Brain microvascular endothelial cell (primary cell): ENCODE data around the gene SEL1L2.

Experiments
- DNase-seq: peaks from one replicate; pipeline ENCODE4 v3.0.0-alpha.2; 2020
- H3K27ac ChIP-seq: fragments of 250-450 bp; sonication (Bioruptor Pico); 2 replicates; pipeline ENCODE4 v1.5.1; 2020; ENCODE audit warnings: mild to moderate bottlenecking, moderate library complexity
- H3K27me3 ChIP-seq: fragments of 250-450 bp; sonication (Bioruptor Pico); replicated peaks from 2 replicates; pipeline ENCODE4 v1.5.1; 2020; ENCODE audit warnings: mild to moderate bottlenecking
- H3K36me3 ChIP-seq: fragments of 250-450 bp; sonication (Bioruptor Pico); replicated peaks from 2 replicates; pipeline ENCODE4 v1.5.1; 2020; ENCODE audit warnings: mild to moderate bottlenecking
- H3K4me3 ChIP-seq: 2 replicates; pipeline ENCODE4 v1.5.1; 2011; ENCODE audit warnings: low read depth, mild to moderate bottlenecking, control low read depth, low read length, moderate library complexity
- in situ Hi-C: cut with HindIII; loops from 2 replicates; pipeline ENCODE4 v1.10.0; 2017; ENCODE audit warnings: low sequenced_read_pairs, low pct_ligation_motif_present
- TF ChIP-seq, protein P1 (sequence below): IDR thresholded peaks from 2 replicates; pipeline ENCODE4 v1.5.1; 2011; ENCODE audit warnings: low read depth, mild to moderate bottlenecking, moderate library complexity, low read length, control low read depth, inconsistent platforms; ENCODE audit errors: missing control alignments

SEL1L2 gene

DNA sequence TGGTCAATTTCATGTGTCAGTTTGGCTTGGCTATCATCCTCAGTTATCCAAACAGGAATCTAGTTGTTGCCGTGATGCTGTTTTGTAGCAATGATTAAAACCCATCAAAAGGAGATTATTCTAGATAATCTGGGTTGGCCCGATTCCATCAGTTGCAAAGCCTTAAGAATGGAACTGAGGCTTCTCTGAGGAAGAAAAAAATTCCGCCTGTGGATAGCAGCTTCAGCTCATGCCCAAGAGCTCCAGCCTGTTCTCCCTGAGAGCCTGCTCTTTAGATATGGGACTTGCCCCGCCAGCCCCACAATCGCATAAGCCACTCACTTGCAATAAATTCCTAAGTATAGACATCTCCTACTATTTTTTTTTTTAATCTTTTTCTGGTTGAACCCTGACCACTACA is 61.5 kb downstream of the SEL1L2 start:
- no peak overlapping the region for H3K4me3 ChIP-seq
- H3K27me3 ChIP-seq: no peaks in the 10 kb centered on the region
- no peak for DNase-seq
- H3K27ac ChIP-seq: no peak overlapping the region
- in situ Hi-C loops: no loop called here
- TF ChIP-seq, protein P1, sequence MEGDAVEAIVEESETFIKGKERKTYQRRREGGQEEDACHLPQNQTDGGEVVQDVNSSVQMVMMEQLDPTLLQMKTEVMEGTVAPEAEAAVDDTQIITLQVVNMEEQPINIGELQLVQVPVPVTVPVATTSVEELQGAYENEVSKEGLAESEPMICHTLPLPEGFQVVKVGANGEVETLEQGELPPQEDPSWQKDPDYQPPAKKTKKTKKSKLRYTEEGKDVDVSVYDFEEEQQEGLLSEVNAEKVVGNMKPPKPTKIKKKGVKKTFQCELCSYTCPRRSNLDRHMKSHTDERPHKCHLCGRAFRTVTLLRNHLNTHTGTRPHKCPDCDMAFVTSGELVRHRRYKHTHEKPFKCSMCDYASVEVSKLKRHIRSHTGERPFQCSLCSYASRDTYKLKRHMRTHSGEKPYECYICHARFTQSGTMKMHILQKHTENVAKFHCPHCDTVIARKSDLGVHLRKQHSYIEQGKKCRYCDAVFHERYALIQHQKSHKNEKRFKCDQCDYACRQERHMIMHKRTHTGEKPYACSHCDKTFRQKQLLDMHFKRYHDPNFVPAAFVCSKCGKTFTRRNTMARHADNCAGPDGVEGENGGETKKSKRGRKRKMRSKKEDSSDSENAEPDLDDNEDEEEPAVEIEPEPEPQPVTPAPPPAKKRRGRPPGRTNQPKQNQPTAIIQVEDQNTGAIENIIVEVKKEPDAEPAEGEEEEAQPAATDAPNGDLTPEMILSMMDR: no peak
- no peaks in the 10 kb centered on the region for H3K36me3 ChIP-seq

DNA sequence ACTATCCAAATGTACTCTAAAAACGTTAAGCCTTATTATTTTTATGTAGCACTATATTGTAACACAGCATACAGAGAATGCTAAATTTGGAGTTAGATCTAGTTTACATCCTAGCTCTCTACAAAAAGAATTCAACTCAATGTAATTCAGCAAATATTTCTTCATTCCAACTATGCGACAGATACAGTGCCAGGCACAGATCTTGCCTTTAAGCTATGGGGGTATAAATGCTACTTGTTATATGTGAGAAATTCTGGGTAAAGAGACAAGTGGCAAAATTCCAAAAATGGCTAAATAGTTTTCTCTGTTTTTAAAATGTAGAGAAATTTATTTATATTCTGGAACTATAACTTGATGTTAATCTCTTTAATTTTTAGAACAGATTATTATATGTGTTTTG is 63.2 kb downstream of the SEL1L2 start:
- TF ChIP-seq, protein P1: no peak
- no peak overlapping the region for H3K27ac ChIP-seq
- no peak overlapping the region for H3K4me3 ChIP-seq
- no peaks in the 10 kb centered on the region for H3K27me3 ChIP-seq
- in situ Hi-C loops: no loop called here
- no peaks in the 10 kb centered on the region for H3K36me3 ChIP-seq
- DNase-seq: no peak

DNA sequence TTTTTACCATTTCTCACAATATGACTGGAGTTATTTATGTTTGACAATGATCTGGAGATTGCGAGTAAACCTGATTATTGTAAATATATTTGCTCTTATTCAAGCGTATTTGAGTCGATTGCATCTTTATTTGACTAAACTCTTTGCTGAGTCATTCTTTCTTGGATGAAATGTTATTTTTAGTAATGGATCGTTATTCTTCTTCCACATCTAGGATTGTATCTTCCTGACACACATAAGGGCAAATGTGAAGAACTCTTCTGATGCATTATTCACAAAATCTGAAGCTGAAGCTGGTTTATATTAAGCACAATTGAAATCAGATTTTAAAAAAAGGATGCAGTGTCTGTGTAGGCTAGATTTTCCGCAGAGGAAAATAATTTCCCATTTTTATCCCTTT is 68.2 kb downstream of the SEL1L2 start:
- in situ Hi-C loops: no loop called here
- no peaks in the 10 kb centered on the region for H3K36me3 ChIP-seq
- TF ChIP-seq, protein P1: no peak
- DNase-seq: no peak
- H3K4me3 ChIP-seq: no peak overlapping the region
- H3K27me3 ChIP-seq: no peaks in the 10 kb centered on the region
- no peak overlapping the region for H3K27ac ChIP-seq

DNA sequence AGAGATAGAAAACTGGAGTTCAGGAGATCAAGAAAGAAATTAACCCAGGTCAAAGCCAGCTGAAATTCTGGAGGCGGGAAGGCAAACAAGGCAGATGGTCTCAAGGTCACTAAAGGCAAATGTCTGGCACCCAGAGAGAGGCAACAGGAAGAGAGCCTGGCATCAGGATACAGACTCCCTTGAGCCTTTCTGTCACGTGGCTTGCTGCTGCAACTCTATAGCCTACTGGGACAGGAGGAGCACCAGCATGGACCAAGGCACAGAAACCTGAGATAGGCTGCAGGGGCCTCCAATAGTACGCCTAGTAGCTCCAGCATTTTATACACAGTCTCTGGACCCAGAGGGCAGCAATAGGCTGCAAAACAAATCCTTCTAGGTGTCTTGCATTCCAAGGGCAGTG is 75.1 kb downstream of the SEL1L2 start:
- TF ChIP-seq, protein P1: no peak
- Histone ChIP-seq H3K4me3 (no peak overlapping the region), H3K27ac (no peak overlapping the region), H3K36me3 (no peaks in the 10 kb centered on the region), H3K27me3 (no peaks in the 10 kb centered on the region)
- DNase-seq: no peak
- in situ Hi-C loops: no loop called here

DNA sequence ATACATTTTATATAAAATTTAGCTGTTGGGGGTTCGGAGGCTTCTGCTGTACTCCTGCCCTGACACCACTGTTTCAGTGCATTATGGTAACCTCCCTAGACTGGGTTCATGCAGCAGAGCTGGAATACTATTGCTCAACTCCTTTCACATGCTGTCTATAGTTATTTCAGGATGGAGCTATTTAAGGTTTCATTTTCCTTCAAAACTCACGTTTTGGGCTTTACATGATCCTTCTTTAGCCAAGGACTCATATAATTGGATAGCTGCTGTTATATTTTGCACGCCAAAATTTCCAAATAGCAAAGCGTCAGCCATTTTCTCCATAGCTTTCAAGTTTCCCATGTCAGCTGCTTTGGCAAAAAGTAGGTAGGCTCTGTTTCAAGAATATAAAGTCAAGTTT is 76.8 kb downstream of the SEL1L2 start:
- no peaks in the 10 kb centered on the region for H3K27me3 ChIP-seq
- in situ Hi-C loops: no loop called here
- no peaks in the 10 kb centered on the region for H3K36me3 ChIP-seq
- TF ChIP-seq, protein P1: no peak
- no peak overlapping the region for H3K27ac ChIP-seq
- no peak overlapping the region for H3K4me3 ChIP-seq
- DNase-seq: no peak

DNA sequence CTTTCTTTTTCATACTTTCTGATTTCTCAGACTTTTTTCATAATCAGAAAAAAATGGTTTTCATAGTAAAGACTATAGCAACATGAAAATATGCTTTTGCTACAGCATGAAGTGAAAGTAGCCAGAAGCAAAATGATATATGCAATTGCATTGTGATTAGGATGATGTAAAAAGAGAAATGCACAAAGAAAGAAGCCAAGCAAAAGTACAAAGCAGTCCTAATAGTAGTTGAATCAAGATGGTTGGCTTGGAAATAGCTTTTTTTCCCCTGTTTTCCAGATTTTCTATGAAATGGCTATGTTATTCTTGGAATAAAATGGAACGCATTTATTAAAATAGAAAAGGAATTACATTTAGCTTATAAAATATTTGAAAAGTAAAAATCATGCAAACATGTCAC is 77.3 kb downstream of the SEL1L2 start:
- Histone ChIP-seq H3K27ac (no peak overlapping the region), H3K27me3 (no peaks in the 10 kb centered on the region), H3K4me3 (no peak overlapping the region), H3K36me3 (no peaks in the 10 kb centered on the region)
- TF ChIP-seq, protein P1: no peak
- no peak for DNase-seq
- in situ Hi-C loops: no loop called here
